ENCODE results near the gene SEPTIN2.
"Not testable (repeated sequence)": the region's sequence is repeated elsewhere in the genome, so short reads cannot be mapped to it uniquely, and the experiment has no call there.

Gene SEPTIN2

DNA sequence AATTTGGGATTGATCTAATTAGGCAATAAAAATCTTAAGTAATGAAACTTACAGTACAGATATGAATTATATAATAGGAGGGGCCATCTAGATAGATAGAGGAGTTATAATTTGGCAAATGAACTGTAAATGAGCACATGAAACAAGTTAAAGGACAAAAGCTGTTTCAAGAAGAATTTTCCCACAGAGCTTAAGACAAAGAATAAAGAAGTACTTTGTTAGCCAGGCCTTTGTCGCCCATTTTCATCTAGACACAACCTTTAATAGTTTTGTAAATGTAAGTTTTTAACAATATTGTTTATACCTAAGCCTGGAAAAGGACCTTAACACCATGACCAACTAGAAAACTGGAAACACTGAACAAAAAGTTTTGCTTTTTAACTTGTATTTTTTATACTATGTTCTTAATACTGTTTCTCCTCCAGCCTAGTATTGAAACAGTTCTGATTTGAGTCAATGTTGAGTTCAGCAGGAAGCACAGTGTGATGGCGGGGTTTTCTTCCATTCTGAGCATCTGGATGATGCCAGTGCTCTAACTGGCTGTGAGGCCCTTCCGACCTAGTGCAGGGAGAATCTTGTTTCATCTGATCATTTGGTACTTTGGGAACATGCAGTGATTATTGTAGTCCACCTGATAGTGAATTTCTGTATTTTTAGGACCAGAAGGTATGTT lies 77.9 kb downstream of the SEPTIN2 start:
- TF ChIP-seq, protein P1, sequence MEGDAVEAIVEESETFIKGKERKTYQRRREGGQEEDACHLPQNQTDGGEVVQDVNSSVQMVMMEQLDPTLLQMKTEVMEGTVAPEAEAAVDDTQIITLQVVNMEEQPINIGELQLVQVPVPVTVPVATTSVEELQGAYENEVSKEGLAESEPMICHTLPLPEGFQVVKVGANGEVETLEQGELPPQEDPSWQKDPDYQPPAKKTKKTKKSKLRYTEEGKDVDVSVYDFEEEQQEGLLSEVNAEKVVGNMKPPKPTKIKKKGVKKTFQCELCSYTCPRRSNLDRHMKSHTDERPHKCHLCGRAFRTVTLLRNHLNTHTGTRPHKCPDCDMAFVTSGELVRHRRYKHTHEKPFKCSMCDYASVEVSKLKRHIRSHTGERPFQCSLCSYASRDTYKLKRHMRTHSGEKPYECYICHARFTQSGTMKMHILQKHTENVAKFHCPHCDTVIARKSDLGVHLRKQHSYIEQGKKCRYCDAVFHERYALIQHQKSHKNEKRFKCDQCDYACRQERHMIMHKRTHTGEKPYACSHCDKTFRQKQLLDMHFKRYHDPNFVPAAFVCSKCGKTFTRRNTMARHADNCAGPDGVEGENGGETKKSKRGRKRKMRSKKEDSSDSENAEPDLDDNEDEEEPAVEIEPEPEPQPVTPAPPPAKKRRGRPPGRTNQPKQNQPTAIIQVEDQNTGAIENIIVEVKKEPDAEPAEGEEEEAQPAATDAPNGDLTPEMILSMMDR (IDR thresholded peaks at IDR 0.05; ENCODE audit: low read length, missing control alignments) = no peak
- DNase-seq (ENCODE audit: low read depth) = no peak
- no peak overlapping the region for H3K4me3 ChIP-seq (replicated peaks; ENCODE audit: low read depth, low read length)

DNA sequence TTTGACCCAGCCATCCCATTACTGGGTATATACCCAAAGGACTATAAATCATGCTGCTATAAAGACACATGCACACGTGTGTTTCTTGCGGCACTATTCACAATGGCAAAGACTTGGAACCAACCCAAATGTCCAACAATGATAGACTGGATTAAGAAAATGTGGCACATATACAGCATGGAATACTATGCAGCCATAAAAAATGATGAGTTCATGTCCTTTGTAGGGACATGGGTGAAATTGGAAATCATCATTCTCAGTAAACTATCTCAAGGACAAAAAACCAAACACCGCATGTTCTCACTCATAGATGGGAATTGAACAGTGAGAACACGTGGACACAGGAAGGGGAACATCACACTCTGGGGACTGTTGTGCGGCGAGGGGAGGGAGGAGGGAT lies 81.1 kb downstream of the SEPTIN2 start:
- not testable (repeated sequence) for DNase-seq (ENCODE audit: low read depth); H3K4me3 ChIP-seq (replicated peaks; ENCODE audit: low read depth, low read length)

DNA sequence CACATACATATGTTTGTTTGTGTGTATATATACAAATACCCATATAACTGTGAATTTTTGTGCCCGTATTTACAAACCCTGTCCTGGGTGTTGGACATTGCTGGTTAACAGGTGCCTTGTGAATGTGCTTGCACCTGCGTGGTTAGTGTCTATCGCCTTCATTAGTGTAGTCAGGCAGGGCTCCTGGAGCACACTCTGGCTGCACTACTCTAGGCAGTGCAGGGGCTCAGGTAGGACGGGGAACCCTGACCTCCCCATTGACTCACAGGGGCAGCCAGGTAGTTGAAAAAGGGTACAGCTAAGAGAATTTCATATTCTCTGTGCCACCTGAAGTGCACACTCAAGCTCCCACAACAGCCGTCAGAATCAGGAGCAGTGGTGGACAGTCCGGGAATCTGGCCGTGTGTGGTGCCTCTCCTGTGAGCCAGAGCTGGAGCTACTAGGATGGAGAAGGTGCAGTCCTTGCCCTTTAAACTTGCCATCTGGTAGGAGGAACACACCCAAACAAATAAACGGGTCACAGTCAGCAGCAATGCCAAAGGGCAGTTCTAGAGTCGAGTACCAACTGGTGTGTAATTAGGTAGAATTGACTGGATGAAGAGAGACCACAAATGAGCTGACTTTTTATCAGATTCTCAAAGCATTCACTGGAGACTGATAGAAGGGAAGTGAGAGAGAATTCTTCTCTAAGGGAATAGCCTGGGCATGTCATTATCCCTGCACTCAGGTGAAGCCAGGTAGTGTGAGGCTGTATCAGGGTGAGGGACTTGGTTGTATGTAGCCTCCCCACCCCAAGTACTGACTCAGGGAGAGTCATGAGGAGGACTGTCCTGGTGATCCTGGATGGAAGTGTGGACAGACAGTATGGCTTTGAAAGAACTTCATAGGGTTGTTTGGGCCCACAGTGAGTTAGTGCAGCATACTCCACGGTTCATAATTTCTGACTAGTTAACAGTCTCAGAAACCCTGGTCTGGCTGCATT lies 84.5 kb downstream of the SEPTIN2 start:
- H3K4me3 ChIP-seq (replicated peaks; ENCODE audit: low read depth, low read length) = no peak overlapping the region
- no peak for DNase-seq (ENCODE audit: low read depth)
- TF ChIP-seq, protein P1 (IDR thresholded peaks at IDR 0.05; ENCODE audit: low read length, missing control alignments) = no peak
